ENCODE measurements around the gene DENND6A.

The DENND6A gene

GRCh38 chr3:57733790-57734189, 40.9 kb upstream of the DENND6A start:
- H3K36me3 ChIP-seq (ENCODE audit: control insufficient read depth, insufficient read depth, low read length): no peaks in the 10 kb centered on the region
- no peaks in the 10 kb centered on the region for H3K27me3 ChIP-seq (ENCODE audit: insufficient read depth, low read length, poor library complexity)
- no peak overlapping the region for H2BK15ac ChIP-seq (replicated peaks; ENCODE audit: low read depth)
- H3K4ac ChIP-seq (ENCODE audit: low read depth, low read length): no peak overlapping the region
- DNase-seq: peak; percentile 21
- H3K4me2 ChIP-seq (ENCODE audit: low read length): no peak overlapping the region
- H3K56ac ChIP-seq (ENCODE audit: low read length): no peak overlapping the region
- no peak overlapping the region for H2BK5ac ChIP-seq (ENCODE audit: low read length)
- no peak overlapping the region for H3K9ac ChIP-seq (ENCODE audit: low read length)
- no peaks in the 10 kb centered on the region for H3K4me1 ChIP-seq (ENCODE audit: control insufficient read depth, low read depth, low read length)
- H4K5ac ChIP-seq (ENCODE audit: low read length): no peak overlapping the region
- no peaks in the 10 kb centered on the region for H3K79me2 ChIP-seq (ENCODE audit: control insufficient read depth, insufficient read depth, low read length)
- H4K8ac ChIP-seq (ENCODE audit: low read depth, low read length): no peak overlapping the region
- no peak overlapping the region for H2AK5ac ChIP-seq (ENCODE audit: low read length)
- no peak overlapping the region for H3K23ac ChIP-seq (ENCODE audit: low read length)
- no peak overlapping the region for H3K18ac ChIP-seq (ENCODE audit: low read length)
- WGBS (ENCODE audit: extremely low coverage, insufficient coverage, low lambda C conversion rate): no CpG with 5 or more reads among the region's 2 CpGs
- H3K27ac ChIP-seq (ENCODE audit: low read depth, low read length): no peak overlapping the region
- H2BK120ac ChIP-seq (ENCODE audit: low read depth, low read length): no peak overlapping the region
- no peaks in the 10 kb centered on the region for H3K79me1 ChIP-seq (ENCODE audit: low read length)
- no peak overlapping the region for H3K4me3 ChIP-seq (ENCODE audit: low read length)

GRCh38 chr3:57731311-57731710, 38.4 kb upstream of the DENND6A start:
- WGBS (ENCODE audit: extremely low coverage, insufficient coverage, low lambda C conversion rate): no CpG with 5 or more reads among the region's 1 CpG

GRCh38 chr3:57730682-57731081, 37.8 kb upstream of the DENND6A start:
- Histone ChIP-seq H2BK5ac (ENCODE audit: low read length) (no peak overlapping the region), H3K4me2 (ENCODE audit: low read length) (no peak overlapping the region), H3K56ac (ENCODE audit: low read length) (no peak overlapping the region), H2AK5ac (ENCODE audit: low read length) (no peak overlapping the region), H3K23ac (ENCODE audit: low read length) (no peak overlapping the region), H4K5ac (ENCODE audit: low read length) (no peak overlapping the region), H3K27ac (ENCODE audit: low read depth, low read length) (no peak overlapping the region), H3K79me2 (ENCODE audit: control insufficient read depth, insufficient read depth, low read length) (no peaks in the 10 kb centered on the region), H3K9ac (ENCODE audit: low read length) (no peak overlapping the region), H3K79me1 (ENCODE audit: low read length) (no peaks in the 10 kb centered on the region), H3K4me3 (ENCODE audit: low read length) (no peak overlapping the region), H4K8ac (ENCODE audit: low read depth, low read length) (no peak overlapping the region), H3K18ac (ENCODE audit: low read length) (no peak overlapping the region), H2BK120ac (ENCODE audit: low read depth, low read length) (no peak overlapping the region), H3K36me3 (ENCODE audit: control insufficient read depth, insufficient read depth, low read length) (no peaks in the 10 kb centered on the region), H3K27me3 (ENCODE audit: insufficient read depth, low read length, poor library complexity) (no peaks in the 10 kb centered on the region), H2BK15ac (replicated peaks; ENCODE audit: low read depth) (no peak overlapping the region), H3K4me1 (ENCODE audit: control insufficient read depth, low read depth, low read length) (no peaks in the 10 kb centered on the region), H3K4ac (ENCODE audit: low read depth, low read length) (no peak overlapping the region)
- 100% methylated on average over 1 of the region's 3 CpGs for WGBS (ENCODE audit: extremely low coverage, insufficient coverage, low lambda C conversion rate)
- DNase-seq: no peak

More at GRCh38 chr3:57731311-57731710, 38.4 kb upstream of the DENND6A start:
- no peak overlapping the region for H3K4me3 ChIP-seq (ENCODE audit: low read length)
- no peak overlapping the region for H4K5ac ChIP-seq (ENCODE audit: low read length)
- DNase-seq: no peak
- no peaks in the 10 kb centered on the region for H3K36me3 ChIP-seq (ENCODE audit: control insufficient read depth, insufficient read depth, low read length)
- H2BK15ac ChIP-seq (replicated peaks; ENCODE audit: low read depth): no peak overlapping the region
- H3K79me1 ChIP-seq (ENCODE audit: low read length): no peaks in the 10 kb centered on the region
- no peak overlapping the region for H3K4me2 ChIP-seq (ENCODE audit: low read length)
- no peak overlapping the region for H3K27ac ChIP-seq (ENCODE audit: low read depth, low read length)
- H3K4me1 ChIP-seq (ENCODE audit: control insufficient read depth, low read depth, low read length): no peaks in the 10 kb centered on the region
- no peak overlapping the region for H3K4ac ChIP-seq (ENCODE audit: low read depth, low read length)
- H3K18ac ChIP-seq (ENCODE audit: low read length): no peak overlapping the region
- no peak overlapping the region for H3K23ac ChIP-seq (ENCODE audit: low read length)
- H3K79me2 ChIP-seq (ENCODE audit: control insufficient read depth, insufficient read depth, low read length): no peaks in the 10 kb centered on the region
- H2BK120ac ChIP-seq (ENCODE audit: low read depth, low read length): no peak overlapping the region
- H3K27me3 ChIP-seq (ENCODE audit: insufficient read depth, low read length, poor library complexity): no peaks in the 10 kb centered on the region
- H3K9ac ChIP-seq (ENCODE audit: low read length): no peak overlapping the region
- no peak overlapping the region for H2AK5ac ChIP-seq (ENCODE audit: low read length)
- no peak overlapping the region for H3K56ac ChIP-seq (ENCODE audit: low read length)
- H2BK5ac ChIP-seq (ENCODE audit: low read length): no peak overlapping the region
- no peak overlapping the region for H4K8ac ChIP-seq (ENCODE audit: low read depth, low read length)

- no peak overlapping the region for H4K5ac ChIP-seq (ENCODE audit: low read length)
- H3K23ac ChIP-seq (ENCODE audit: low read length): no peak overlapping the region
- no peak overlapping the region for H3K4me3 ChIP-seq (ENCODE audit: low read length)
- no peak overlapping the region for H2BK120ac ChIP-seq (ENCODE audit: low read depth, low read length)
- H2BK15ac ChIP-seq (replicated peaks; ENCODE audit: low read depth): no peak overlapping the region
- H2BK5ac ChIP-seq (ENCODE audit: low read length): no peak overlapping the region
- no peak overlapping the region for H3K4me2 ChIP-seq (ENCODE audit: low read length)
- H3K79me2 ChIP-seq (ENCODE audit: control insufficient read depth, insufficient read depth, low read length): no peaks in the 10 kb centered on the region
- no peak overlapping the region for H3K56ac ChIP-seq (ENCODE audit: low read length)
- H2AK5ac ChIP-seq (ENCODE audit: low read length): no peak overlapping the region
- no peaks in the 10 kb centered on the region for H3K36me3 ChIP-seq (ENCODE audit: control insufficient read depth, insufficient read depth, low read length)
- DNase-seq: no peak
- H3K27me3 ChIP-seq (ENCODE audit: insufficient read depth, low read length, poor library complexity): no peaks in the 10 kb centered on the region
- no peak overlapping the region for H4K8ac ChIP-seq (ENCODE audit: low read depth, low read length)
- no peak overlapping the region for H3K4ac ChIP-seq (ENCODE audit: low read depth, low read length)
- no peaks in the 10 kb centered on the region for H3K4me1 ChIP-seq (ENCODE audit: control insufficient read depth, low read depth, low read length)
- no peak overlapping the region for H3K27ac ChIP-seq (ENCODE audit: low read depth, low read length)
- no peak overlapping the region for H3K9ac ChIP-seq (ENCODE audit: low read length)
- H3K18ac ChIP-seq (ENCODE audit: low read length): no peak overlapping the region
- H3K79me1 ChIP-seq (ENCODE audit: low read length): no peaks in the 10 kb centered on the region
- WGBS (ENCODE audit: extremely low coverage, insufficient coverage, low lambda C conversion rate): no CpG with 5 or more reads among the region's 11 CpGs
Observed at GRCh38 chr3:57729334-57730045, 36.6 kb upstream of the DENND6A start.

- no peak overlapping the region for H3K56ac ChIP-seq (ENCODE audit: low read length)
- H2BK5ac ChIP-seq (ENCODE audit: low read length): no peak overlapping the region
- no peaks in the 10 kb centered on the region for H3K36me3 ChIP-seq (ENCODE audit: control insufficient read depth, insufficient read depth, low read length)
- no peak overlapping the region for H2AK5ac ChIP-seq (ENCODE audit: low read length)
- no peaks in the 10 kb centered on the region for H3K4me1 ChIP-seq (ENCODE audit: control insufficient read depth, low read depth, low read length)
- H3K79me1 ChIP-seq (ENCODE audit: low read length): no peaks in the 10 kb centered on the region
- no peaks in the 10 kb centered on the region for H3K27me3 ChIP-seq (ENCODE audit: insufficient read depth, low read length, poor library complexity)
- H4K8ac ChIP-seq (ENCODE audit: low read depth, low read length): no peak overlapping the region
- no peak for DNase-seq
- H3K79me2 ChIP-seq (ENCODE audit: control insufficient read depth, insufficient read depth, low read length): no peaks in the 10 kb centered on the region
- no peak overlapping the region for H3K23ac ChIP-seq (ENCODE audit: low read length)
- H3K4ac ChIP-seq (ENCODE audit: low read depth, low read length): no peak overlapping the region
- no peak overlapping the region for H3K27ac ChIP-seq (ENCODE audit: low read depth, low read length)
- no CpG with 5 or more reads among the region's 5 CpGs for WGBS (ENCODE audit: extremely low coverage, insufficient coverage, low lambda C conversion rate)
- H4K5ac ChIP-seq (ENCODE audit: low read length): no peak overlapping the region
- H3K18ac ChIP-seq (ENCODE audit: low read length): no peak overlapping the region
- no peak overlapping the region for H2BK120ac ChIP-seq (ENCODE audit: low read depth, low read length)
- H3K9ac ChIP-seq (ENCODE audit: low read length): no peak overlapping the region
- H2BK15ac ChIP-seq (replicated peaks; ENCODE audit: low read depth): no peak overlapping the region
- H3K4me3 ChIP-seq (ENCODE audit: low read length): no peak overlapping the region
- no peak overlapping the region for H3K4me2 ChIP-seq (ENCODE audit: low read length)
Observed at GRCh38 chr3:57727106-57727505, 34.2 kb upstream of the DENND6A start.

- Histone ChIP-seq H4K8ac (ENCODE audit: low read depth, low read length) (no peak overlapping the region), H3K4me3 (ENCODE audit: low read length) (no peak overlapping the region), H3K4me1 (ENCODE audit: control insufficient read depth, low read depth, low read length) (no peaks in the 10 kb centered on the region), H2BK120ac (ENCODE audit: low read depth, low read length) (no peak overlapping the region), H3K56ac (ENCODE audit: low read length) (no peak overlapping the region), H3K27me3 (ENCODE audit: insufficient read depth, low read length, poor library complexity) (no peaks in the 10 kb centered on the region), H3K79me1 (ENCODE audit: low read length) (no peaks in the 10 kb centered on the region), H2BK5ac (ENCODE audit: low read length) (no peak overlapping the region), H3K27ac (ENCODE audit: low read depth, low read length) (no peak overlapping the region), H3K4ac (ENCODE audit: low read depth, low read length) (no peak overlapping the region), H3K9ac (ENCODE audit: low read length) (no peak overlapping the region), H2AK5ac (ENCODE audit: low read length) (no peak overlapping the region), H3K4me2 (ENCODE audit: low read length) (no peak overlapping the region), H4K5ac (ENCODE audit: low read length) (no peak overlapping the region), H3K79me2 (ENCODE audit: control insufficient read depth, insufficient read depth, low read length) (no peaks in the 10 kb centered on the region), H3K23ac (ENCODE audit: low read length) (no peak overlapping the region), H3K18ac (ENCODE audit: low read length) (no peak overlapping the region), H2BK15ac (replicated peaks; ENCODE audit: low read depth) (no peak overlapping the region), H3K36me3 (ENCODE audit: control insufficient read depth, insufficient read depth, low read length) (no peaks in the 10 kb centered on the region)
- no peak for DNase-seq
Observed at GRCh38 chr3:57726397-57726796, 33.5 kb upstream of the DENND6A start.
